Measurements from ENCODE around the gene MBNL2. TPM values are rescaled to one million over a fixed set of nuclear protein-coding genes. Genes with fewer than 3 reads are reported as not detected.

MBNL2 gene
- total and polyA plus RNA-seq, 4 donors, result 13.3 to 108 (median 39.3) TPM

DNA sequence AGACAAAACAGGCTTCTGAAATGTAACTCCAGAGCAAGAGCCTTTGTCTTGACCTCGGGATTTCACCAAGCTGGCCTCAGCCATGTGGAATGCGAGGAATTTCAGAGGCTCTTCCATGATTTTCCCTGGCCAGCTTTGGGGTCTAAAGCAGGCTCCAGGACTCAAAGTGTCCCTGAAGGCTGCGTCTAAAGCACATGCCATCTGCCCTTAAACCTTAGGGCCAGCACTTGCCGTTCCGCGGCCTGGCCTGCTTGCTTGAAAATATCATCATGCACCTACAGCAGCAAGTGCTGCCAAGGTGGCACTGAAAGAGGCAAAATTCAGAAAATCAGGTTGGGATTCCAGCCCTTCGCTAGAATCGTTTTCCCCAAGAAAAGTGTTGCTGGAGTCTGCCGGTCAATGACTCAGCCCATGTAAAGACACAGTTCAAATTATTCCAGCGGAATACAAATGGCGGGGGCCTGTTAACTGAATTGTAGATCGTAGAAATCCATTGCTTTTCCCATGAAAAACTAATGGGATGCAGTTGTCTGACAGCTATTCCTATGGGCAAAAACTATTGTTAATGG lies 106.2 kb downstream of the MBNL2 start:
- H3K27ac ChIP-seq (ENCODE audit: low read depth in 1 of 2, low read length in 1 of 2), result peak overlapping the region in 1 of 2 donors; percentile 63
- DNase-seq (peak; percentile 57 to 67 (median 66)), ATAC-seq (ENCODE audit: insufficient read depth, low FRiP score) (no peak)
- 75 to 77% methylated on average over 12 of the region's 12 CpGs for WGBS, 2 donors
- no peak overlapping the region for H3K4me3 ChIP-seq
- TF ChIP-seq, protein P1, sequence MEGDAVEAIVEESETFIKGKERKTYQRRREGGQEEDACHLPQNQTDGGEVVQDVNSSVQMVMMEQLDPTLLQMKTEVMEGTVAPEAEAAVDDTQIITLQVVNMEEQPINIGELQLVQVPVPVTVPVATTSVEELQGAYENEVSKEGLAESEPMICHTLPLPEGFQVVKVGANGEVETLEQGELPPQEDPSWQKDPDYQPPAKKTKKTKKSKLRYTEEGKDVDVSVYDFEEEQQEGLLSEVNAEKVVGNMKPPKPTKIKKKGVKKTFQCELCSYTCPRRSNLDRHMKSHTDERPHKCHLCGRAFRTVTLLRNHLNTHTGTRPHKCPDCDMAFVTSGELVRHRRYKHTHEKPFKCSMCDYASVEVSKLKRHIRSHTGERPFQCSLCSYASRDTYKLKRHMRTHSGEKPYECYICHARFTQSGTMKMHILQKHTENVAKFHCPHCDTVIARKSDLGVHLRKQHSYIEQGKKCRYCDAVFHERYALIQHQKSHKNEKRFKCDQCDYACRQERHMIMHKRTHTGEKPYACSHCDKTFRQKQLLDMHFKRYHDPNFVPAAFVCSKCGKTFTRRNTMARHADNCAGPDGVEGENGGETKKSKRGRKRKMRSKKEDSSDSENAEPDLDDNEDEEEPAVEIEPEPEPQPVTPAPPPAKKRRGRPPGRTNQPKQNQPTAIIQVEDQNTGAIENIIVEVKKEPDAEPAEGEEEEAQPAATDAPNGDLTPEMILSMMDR (IDR thresholded peaks at IDR 0.05; ENCODE audit: control extremely low read depth, extremely low read depth), result no peak
- no peak overlapping the region for H3K9ac ChIP-seq (ENCODE audit: insufficient read depth in 1 of 2, low read length in 2 of 2)
- H3K4me1 ChIP-seq (ENCODE audit: control insufficient read depth in 5 of 5, insufficient read depth in 5 of 5, low read length in 5 of 5), result peaks cover 10 to 50% (median 24%) of the 10 kb centered on the region in 5 donors
- H3K36me3 ChIP-seq (ENCODE audit: control insufficient read depth in 4 of 4, insufficient read depth in 4 of 4, low read length in 4 of 4), result peaks cover 0 to 10% (median 0%) of the 10 kb centered on the region in 4 donors
- H3K27me3 ChIP-seq (ENCODE audit: control insufficient read depth in 3 of 3, insufficient read depth in 3 of 3, low read length in 2 of 3), result no peaks in the 10 kb centered on the region
- no peaks in the 10 kb centered on the region for H3K9me3 ChIP-seq (ENCODE audit: control insufficient read depth in 4 of 4, insufficient read depth in 3 of 4, low read length in 3 of 4)

DNA sequence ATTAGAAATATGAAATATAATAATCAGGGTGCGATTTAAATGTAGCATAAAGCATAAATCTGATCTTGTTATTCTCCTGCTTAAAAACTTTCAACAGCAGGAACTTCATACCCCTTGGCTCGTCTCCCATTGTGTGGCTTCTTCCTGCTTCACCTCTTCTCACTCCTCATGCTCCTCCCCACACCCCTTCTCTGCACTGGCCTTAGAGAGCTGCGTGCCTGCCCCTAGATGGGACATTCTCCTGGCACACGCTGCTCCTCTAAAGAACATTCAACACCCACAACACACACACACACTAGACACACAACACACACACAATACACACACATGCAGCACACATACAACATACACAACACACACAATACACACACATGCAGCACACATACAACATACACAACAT lies 107.2 kb downstream of the MBNL2 start:
- Histone ChIP-seq H3K4me1 (ENCODE audit: control insufficient read depth in 5 of 5, insufficient read depth in 5 of 5, low read length in 5 of 5) (peaks cover 10 to 56% (median 31%) of the 10 kb centered on the region in 5 donors), H3K27me3 (ENCODE audit: control insufficient read depth in 3 of 3, insufficient read depth in 3 of 3, low read length in 2 of 3) (no peaks in the 10 kb centered on the region), H3K9me3 (ENCODE audit: control insufficient read depth in 4 of 4, insufficient read depth in 3 of 4, low read length in 3 of 4) (no peaks in the 10 kb centered on the region), H3K27ac (ENCODE audit: low read depth in 1 of 2, low read length in 1 of 2) (peak overlapping the region in 1 of 2 donors; percentile 34), H3K36me3 (ENCODE audit: control insufficient read depth in 4 of 4, insufficient read depth in 4 of 4, low read length in 4 of 4) (peaks cover 0 to 10% (median 1%) of the 10 kb centered on the region in 4 donors), H3K4me3 (no peak overlapping the region), H3K9ac (ENCODE audit: insufficient read depth in 1 of 2, low read length in 2 of 2) (no peak overlapping the region)
- ATAC-seq (ENCODE audit: insufficient read depth, low FRiP score) (no peak), DNase-seq (peak; percentile 52 to 88 (median 69))
- TF ChIP-seq, protein P1 (IDR thresholded peaks at IDR 0.05; ENCODE audit: control extremely low read depth, extremely low read depth), result no peak
- WGBS, 2 donors, result 49 to 64% methylated on average over 4 of the region's 4 CpGs

DNA sequence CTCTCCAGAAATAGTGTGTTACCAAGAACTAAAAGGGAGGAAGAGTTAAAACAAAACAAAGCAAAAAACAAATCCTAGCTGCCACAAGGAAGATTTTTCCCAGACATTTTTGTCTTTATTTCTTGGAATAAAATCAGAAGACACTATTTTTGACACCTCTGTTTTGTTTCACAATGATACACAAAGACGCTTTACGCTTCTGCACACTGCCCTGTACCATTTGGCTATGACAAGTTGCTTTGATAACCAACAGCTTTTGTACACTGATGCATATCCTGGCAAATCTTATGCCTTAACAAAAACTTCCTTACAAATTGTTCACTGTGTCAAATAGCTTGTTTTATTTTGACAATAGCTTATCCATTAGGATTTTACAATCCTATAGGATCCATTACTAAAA lies 108.3 kb downstream of the MBNL2 start:
- Histone ChIP-seq H3K9ac (ENCODE audit: insufficient read depth in 1 of 2, low read length in 2 of 2) (no peak overlapping the region), H3K36me3 (ENCODE audit: control insufficient read depth in 4 of 4, insufficient read depth in 4 of 4, low read length in 4 of 4) (peaks cover 0 to 11% (median 3%) of the 10 kb centered on the region in 4 donors), H3K27ac (ENCODE audit: low read depth in 1 of 2, low read length in 1 of 2) (no peak overlapping the region), H3K4me1 (ENCODE audit: control insufficient read depth in 5 of 5, insufficient read depth in 5 of 5, low read length in 5 of 5) (peaks cover 12 to 67% (median 32%) of the 10 kb centered on the region in 5 donors), H3K27me3 (ENCODE audit: control insufficient read depth in 3 of 3, insufficient read depth in 3 of 3, low read length in 2 of 3) (no peaks in the 10 kb centered on the region), H3K4me3 (no peak overlapping the region), H3K9me3 (ENCODE audit: control insufficient read depth in 4 of 4, insufficient read depth in 3 of 4, low read length in 3 of 4) (no peaks in the 10 kb centered on the region)
- ATAC-seq (ENCODE audit: insufficient read depth, low FRiP score) (no peak), DNase-seq (peak in 1 of 3 donors; percentile 63)
- TF ChIP-seq, protein P1 (IDR thresholded peaks at IDR 0.05; ENCODE audit: control extremely low read depth, extremely low read depth), result no peak
- WGBS, 2 donors, result 59 to 79% methylated on average over 2 of the region's 2 CpGs
